Fibroblast of upper back skin (primary cell): ENCODE data around the gene DNAAF5.
"Not testable (repeated sequence)": the region's sequence is repeated elsewhere in the genome, so short reads cannot be mapped to it uniquely, and the experiment has no call there.

Experiments used
- DNase-seq: peaks from one replicate; pipeline ENCODE4 v3.0.0-alpha.2; 2013

The DNAAF5 gene

GRCh38 chr7:784971-785370 lies 58.5 kb downstream of the DNAAF5 start:
- no peak for DNase-seq

GRCh38 chr7:785416-785815 lies 58.9 kb downstream of the DNAAF5 start:
- DNase-seq: no peak

- peak; percentile 59 for DNase-seq
Measured at GRCh38 chr7:786472-787255, 60.2 kb downstream of the DNAAF5 start.

- DNase-seq: no peak
Measured at GRCh38 chr7:787332-788240, 61.1 kb downstream of the DNAAF5 start.

GRCh38 chr7:791519-791918 lies 65.0 kb downstream of the DNAAF5 start:
- DNase-seq: no peak

GRCh38 chr7:794207-794606 lies 67.7 kb downstream of the DNAAF5 start:
- no peak for DNase-seq

GRCh38 chr7:794671-795329 lies 68.3 kb downstream of the DNAAF5 start:
- no peak for DNase-seq

- not testable (repeated sequence) for DNase-seq
Measured at GRCh38 chr7:796434-797169, 70.1 kb downstream of the DNAAF5 start.

- DNase-seq: no peak
Measured at GRCh38 chr7:798921-799470, 72.5 kb downstream of the DNAAF5 start.

GRCh38 chr7:800692-801091 lies 74.2 kb downstream of the DNAAF5 start:
- no peak for DNase-seq

GRCh38 chr7:801351-801750 lies 74.9 kb downstream of the DNAAF5 start:
- DNase-seq: not testable (repeated sequence)

GRCh38 chr7:801940-802381 lies 75.5 kb downstream of the DNAAF5 start:
- DNase-seq: no peak

- DNase-seq: no peak
Measured at GRCh38 chr7:802500-803242, 76.2 kb downstream of the DNAAF5 start.

- DNase-seq: no peak
Measured at GRCh38 chr7:803243-803635, 76.7 kb downstream of the DNAAF5 start.

GRCh38 chr7:803796-804195 lies 77.3 kb downstream of the DNAAF5 start:
- DNase-seq: not testable (repeated sequence)

GRCh38 chr7:805261-805660 lies 78.8 kb downstream of the DNAAF5 start:
- no peak for DNase-seq

GRCh38 chr7:815284-816216 lies 89.1 kb downstream of the DNAAF5 start:
- no peak for DNase-seq

GRCh38 chr7:816300-816750 lies 89.8 kb downstream of the DNAAF5 start:
- DNase-seq: peak; percentile 97

GRCh38 chr7:816751-817671 lies 90.5 kb downstream of the DNAAF5 start:
- DNase-seq: no peak
